ENCODE data around the gene TBC1D22A.

DNA sequence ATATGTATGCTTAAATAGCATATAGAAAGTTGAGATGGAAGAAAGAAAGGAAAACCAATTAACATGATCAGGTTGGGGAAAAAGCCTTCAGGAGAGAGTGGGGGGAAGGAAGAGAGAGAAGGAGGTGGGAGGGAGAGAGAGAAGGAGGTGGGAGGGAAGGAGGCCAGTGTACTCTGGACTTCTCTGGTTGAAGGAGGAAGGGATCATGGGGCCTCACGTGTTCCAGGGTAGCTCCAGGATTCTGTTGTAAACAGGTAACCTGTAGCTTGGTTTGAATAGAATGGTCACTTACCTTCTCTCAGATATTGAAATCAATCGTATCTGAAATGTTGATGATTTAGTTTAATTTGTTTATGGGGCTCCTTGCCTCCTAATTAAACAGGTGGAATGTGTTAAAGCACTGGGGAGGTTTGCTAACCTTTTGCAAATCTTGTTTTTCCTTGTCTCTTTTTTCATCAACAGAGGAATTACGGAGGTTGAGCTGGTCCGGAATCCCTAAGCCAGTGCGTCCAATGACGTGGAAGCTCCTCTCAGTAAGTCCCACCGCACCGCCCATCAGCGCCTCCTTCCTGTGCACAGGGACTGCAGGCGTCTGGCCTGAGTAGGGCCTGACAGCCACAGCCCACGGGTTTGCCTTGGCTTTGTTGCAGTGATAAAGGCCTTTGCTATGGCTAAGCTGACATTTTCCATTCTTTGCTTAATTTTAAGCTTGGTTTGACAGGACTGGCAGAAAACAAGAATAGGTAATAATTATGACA, 115.9 kb downstream of the TBC1D22A start:
- TF ChIP-seq, protein P1, sequence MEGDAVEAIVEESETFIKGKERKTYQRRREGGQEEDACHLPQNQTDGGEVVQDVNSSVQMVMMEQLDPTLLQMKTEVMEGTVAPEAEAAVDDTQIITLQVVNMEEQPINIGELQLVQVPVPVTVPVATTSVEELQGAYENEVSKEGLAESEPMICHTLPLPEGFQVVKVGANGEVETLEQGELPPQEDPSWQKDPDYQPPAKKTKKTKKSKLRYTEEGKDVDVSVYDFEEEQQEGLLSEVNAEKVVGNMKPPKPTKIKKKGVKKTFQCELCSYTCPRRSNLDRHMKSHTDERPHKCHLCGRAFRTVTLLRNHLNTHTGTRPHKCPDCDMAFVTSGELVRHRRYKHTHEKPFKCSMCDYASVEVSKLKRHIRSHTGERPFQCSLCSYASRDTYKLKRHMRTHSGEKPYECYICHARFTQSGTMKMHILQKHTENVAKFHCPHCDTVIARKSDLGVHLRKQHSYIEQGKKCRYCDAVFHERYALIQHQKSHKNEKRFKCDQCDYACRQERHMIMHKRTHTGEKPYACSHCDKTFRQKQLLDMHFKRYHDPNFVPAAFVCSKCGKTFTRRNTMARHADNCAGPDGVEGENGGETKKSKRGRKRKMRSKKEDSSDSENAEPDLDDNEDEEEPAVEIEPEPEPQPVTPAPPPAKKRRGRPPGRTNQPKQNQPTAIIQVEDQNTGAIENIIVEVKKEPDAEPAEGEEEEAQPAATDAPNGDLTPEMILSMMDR (IDR thresholded peaks at IDR 0.05), result no peak
- TF ChIP-seq POLR2A (IDR thresholded peaks at IDR 0.05), result no peak

Data from right lobe of liver (tissue), 4 donors.